HepG2 (cell line): ENCODE data around the gene TGFBI. TPM values are rescaled to one million over a fixed set of nuclear protein-coding genes. Genes with fewer than 3 reads are reported as not detected.

Source experiments
- DNMT3B ChIP-seq: conservative IDR thresholded peaks from 2 replicates; pipeline ENCODE4 v1.6.1; 2016; ENCODE audit warnings: missing biosample characterization, control low read depth
- GATAD2A ChIP-seq: IDR thresholded peaks from 2 replicates; pipeline ENCODE4 v1.6.1; 2016
- HDAC6 ChIP-seq: fragments of 200-600 bp; sonication (generic); IDR thresholded peaks from 2 replicates; pipeline ENCODE4 v1.7.0; 2017; ENCODE audit warnings: mild to moderate bottlenecking, antibody characterized with exemption, low read length, low read depth
- MAFG ChIP-seq: sonication (generic); formaldehyde crosslinking; IDR thresholded peaks from 2 replicates; pipeline ENCODE4 v1.5.1; 2020; ENCODE audit warnings: mild to moderate bottlenecking, missing genetic modification reagents
- MIER2 ChIP-seq: IDR thresholded peaks from 2 replicates; pipeline ENCODE4 v1.6.1; 2016; ENCODE audit warnings: missing biosample characterization, missing genetic modification reagents
- NFE2L1 ChIP-seq: sonication (generic); formaldehyde crosslinking; IDR thresholded peaks from 2 replicates; pipeline ENCODE4 v1.4.0; 2020; ENCODE audit warnings: missing genetic modification reagents, mild to moderate bottlenecking, borderline replicate concordance
- RARA ChIP-seq: IDR thresholded peaks from 2 replicates; pipeline ENCODE4 v1.6.1; 2016; ENCODE audit warnings: missing genetic modification reagents, missing compliant biosample characterization
- SALL2 ChIP-seq: sonication (generic); formaldehyde crosslinking; IDR thresholded peaks from 2 replicates; pipeline ENCODE4 v1.8.1; 2023; ENCODE audit warnings: mild to moderate bottlenecking, missing genetic modification reagents, inconsistent platforms
- TOE1 ChIP-seq: sonication (generic); formaldehyde crosslinking; IDR thresholded peaks from 2 replicates; pipeline ENCODE4 v1.4.0; 2020; ENCODE audit warnings: mild to moderate bottlenecking, missing genetic modification reagents
- ZNF30 ChIP-seq: sonication (generic); formaldehyde crosslinking; IDR thresholded peaks from 2 replicates; pipeline ENCODE4 v1.5.0; 2020; ENCODE audit warnings: mild to moderate bottlenecking, missing genetic modification reagents
- ZNF557 ChIP-seq: sonication (generic); formaldehyde crosslinking; IDR thresholded peaks from 2 replicates; pipeline ENCODE4 v1.4.0; 2020; ENCODE audit warnings: missing genetic modification reagents
- ZNF616 ChIP-seq: sonication (generic); formaldehyde crosslinking; IDR thresholded peaks from 2 replicates; pipeline ENCODE4 v1.5.0; 2020; ENCODE audit warnings: low read depth, mild to moderate bottlenecking, missing genetic modification reagents
- ZNF749 ChIP-seq: sonication (generic); formaldehyde crosslinking; IDR thresholded peaks from 2 replicates; pipeline ENCODE4 v1.8.0; 2022; ENCODE audit warnings: mild to moderate bottlenecking, missing genetic modification reagents, moderate library complexity, borderline replicate concordance
- ZNF768 ChIP-seq: sonication (generic); formaldehyde crosslinking; IDR thresholded peaks from 2 replicates; pipeline ENCODE4 v1.4.0; 2020; ENCODE audit warnings: missing genetic modification reagents
- ZNF780A ChIP-seq: sonication (generic); formaldehyde crosslinking; IDR thresholded peaks from 2 replicates; pipeline ENCODE4 v1.8.0; 2022; ENCODE audit warnings: mild to moderate bottlenecking, missing genetic modification reagents, moderate library complexity
- polyA plus RNA-seq, 8 experiments: library from polyadenylated mRNA; depleted of rRNA in 3 of 8; stranded (reverse) in 7 of 8; unstranded in 1 of 8; fragments of >200 nt; fragmentation: Illumina TruSeq in 4 of 8; extraction: Trizol in 4 of 8; gene quantifications; 2 replicates each; pipeline versions ENCODE4 v1.2.1 to v1.2.3, GENCODE V29; 2011 to 2016; ENCODE audit warnings: low read depth in 4 of 8, missing spikeins in 1 of 8, mixed read lengths in 1 of 8; ENCODE audit not compliant: insufficient read depth in 1 of 8
- total RNA-seq, 5 experiments: library from RNA; depleted of rRNA; stranded (reverse); fragments of >200 nt; fragmentation: Illumina TruSeq; extraction: Trizol; gene quantifications; 2 replicates each; pipeline ENCODE4 v1.2.3, GENCODE V29; 2016; ENCODE audit warnings: low read depth in 1 of 5
- TF ChIP-seq, protein P1 (sequence below): sonication (generic); formaldehyde crosslinking; IDR thresholded peaks from 2 replicates; pipeline ENCODE4 v1.4.0; 2020; ENCODE audit warnings: missing genetic modification reagents, borderline replicate concordance
- TF ChIP-seq, protein P2 (sequence below): sonication (generic); formaldehyde crosslinking; IDR thresholded peaks from 2 replicates; pipeline ENCODE4 v1.4.0; 2020; ENCODE audit warnings: mild to moderate bottlenecking, low read depth, missing genetic modification reagents
- TF ChIP-seq, protein P3 (sequence below): sonication (generic); formaldehyde crosslinking; IDR thresholded peaks from 2 replicates; pipeline ENCODE4 v1.8.0; 2022; ENCODE audit warnings: mild to moderate bottlenecking, missing genetic modification reagents, moderate library complexity
- TF ChIP-seq, protein P4 (sequence below): sonication (generic); formaldehyde crosslinking; IDR thresholded peaks from 2 replicates; pipeline ENCODE4 v1.4.0; 2020; ENCODE audit warnings: missing genetic modification reagents
- TF ChIP-seq, protein P5 (sequence below): sonication (generic); formaldehyde crosslinking; IDR thresholded peaks from 2 replicates; pipeline ENCODE4 v1.5.0; 2020; ENCODE audit warnings: missing genetic modification reagents, mild to moderate bottlenecking, borderline replicate concordance

The TGFBI gene
- total and polyA plus RNA-seq, 2 of the 13 experiments (the other 11 are each of a cell fraction or from before 2014, with no cell fraction given) = 275 to 457 TPM

DNA sequence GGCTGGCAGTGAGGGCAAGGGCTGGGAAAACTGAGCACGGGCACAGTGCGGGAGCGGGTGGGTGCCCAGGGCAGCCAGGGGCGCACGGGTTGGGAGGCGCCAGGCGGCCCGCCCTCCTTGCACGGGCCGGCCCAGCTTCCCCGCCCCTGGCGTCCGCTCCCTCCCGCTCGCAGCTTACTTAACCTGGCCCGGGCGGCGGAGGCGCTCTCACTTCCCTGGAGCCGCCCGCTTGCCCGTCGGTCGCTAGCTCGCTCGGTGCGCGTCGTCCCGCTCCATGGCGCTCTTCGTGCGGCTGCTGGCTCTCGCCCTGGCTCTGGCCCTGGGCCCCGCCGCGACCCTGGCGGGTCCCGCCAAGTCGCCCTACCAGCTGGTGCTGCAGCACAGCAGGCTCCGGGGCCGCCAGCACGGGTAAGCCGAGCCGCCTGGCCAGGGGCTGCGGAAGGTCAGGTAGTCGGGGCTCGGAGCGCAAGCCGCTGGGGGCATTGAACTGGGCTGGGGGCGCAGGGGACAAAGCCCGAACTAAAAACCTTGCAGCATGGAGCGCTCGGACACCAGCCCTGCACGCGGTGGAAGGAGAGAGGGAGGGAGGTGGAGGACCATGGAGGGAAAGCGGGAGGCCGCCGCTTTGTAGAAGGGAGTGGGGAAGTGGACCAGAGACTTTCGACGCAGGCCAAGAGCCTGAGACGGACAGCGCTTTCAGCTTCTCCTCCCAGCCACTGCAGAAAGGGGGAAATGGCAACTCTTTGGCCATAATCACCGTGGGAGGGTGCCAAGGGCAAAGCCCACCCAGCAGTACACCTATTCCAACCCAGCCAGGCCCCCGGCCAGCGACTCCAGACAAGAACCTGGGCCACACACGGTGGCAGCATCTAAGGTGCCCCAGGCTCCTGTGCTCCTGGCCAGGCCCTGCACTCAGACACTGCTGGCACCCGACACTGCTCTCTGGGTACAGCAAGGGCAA lies at the start of gene TGFBI (continued):
- TF ChIP-seq, protein P1, sequence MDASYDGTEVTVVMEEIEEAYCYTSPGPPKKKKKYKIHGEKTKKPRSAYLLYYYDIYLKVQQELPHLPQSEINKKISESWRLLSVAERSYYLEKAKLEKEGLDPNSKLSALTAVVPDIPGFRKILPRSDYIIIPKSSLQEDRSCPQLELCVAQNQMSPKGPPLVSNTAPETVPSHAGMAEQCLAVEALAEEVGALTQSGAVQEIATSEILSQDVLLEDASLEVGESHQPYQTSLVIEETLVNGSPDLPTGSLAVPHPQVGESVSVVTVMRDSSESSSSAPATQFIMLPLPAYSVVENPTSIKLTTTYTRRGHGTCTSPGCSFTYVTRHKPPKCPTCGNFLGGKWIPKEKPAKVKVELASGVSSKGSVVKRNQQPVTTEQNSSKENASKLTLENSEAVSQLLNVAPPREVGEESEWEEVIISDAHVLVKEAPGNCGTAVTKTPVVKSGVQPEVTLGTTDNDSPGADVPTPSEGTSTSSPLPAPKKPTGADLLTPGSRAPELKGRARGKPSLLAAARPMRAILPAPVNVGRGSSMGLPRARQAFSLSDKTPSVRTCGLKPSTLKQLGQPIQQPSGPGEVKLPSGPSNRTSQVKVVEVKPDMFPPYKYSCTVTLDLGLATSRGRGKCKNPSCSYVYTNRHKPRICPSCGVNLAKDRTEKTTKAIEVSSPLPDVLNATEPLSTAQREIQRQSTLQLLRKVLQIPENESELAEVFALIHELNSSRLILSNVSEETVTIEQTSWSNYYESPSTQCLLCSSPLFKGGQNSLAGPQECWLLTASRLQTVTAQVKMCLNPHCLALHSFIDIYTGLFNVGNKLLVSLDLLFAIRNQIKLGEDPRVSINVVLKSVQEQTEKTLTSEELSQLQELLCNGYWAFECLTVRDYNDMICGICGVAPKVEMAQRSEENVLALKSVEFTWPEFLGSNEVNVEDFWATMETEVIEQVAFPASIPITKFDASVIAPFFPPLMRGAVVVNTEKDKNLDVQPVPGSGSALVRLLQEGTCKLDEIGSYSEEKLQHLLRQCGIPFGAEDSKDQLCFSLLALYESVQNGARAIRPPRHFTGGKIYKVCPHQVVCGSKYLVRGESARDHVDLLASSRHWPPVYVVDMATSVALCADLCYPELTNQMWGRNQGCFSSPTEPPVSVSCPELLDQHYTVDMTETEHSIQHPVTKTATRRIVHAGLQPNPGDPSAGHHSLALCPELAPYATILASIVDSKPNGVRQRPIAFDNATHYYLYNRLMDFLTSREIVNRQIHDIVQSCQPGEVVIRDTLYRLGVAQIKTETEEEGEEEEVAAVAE (CRISPR knock-in tag) = no peak
- TF ChIP-seq, protein P2, sequence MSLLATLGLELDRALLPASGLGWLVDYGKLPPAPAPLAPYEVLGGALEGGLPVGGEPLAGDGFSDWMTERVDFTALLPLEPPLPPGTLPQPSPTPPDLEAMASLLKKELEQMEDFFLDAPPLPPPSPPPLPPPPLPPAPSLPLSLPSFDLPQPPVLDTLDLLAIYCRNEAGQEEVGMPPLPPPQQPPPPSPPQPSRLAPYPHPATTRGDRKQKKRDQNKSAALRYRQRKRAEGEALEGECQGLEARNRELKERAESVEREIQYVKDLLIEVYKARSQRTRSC (CRISPR knock-in tag) = 0 out of 2 replicates have a peak, but pooled peaks have one; percentile 61
- TF ChIP-seq, protein P3, sequence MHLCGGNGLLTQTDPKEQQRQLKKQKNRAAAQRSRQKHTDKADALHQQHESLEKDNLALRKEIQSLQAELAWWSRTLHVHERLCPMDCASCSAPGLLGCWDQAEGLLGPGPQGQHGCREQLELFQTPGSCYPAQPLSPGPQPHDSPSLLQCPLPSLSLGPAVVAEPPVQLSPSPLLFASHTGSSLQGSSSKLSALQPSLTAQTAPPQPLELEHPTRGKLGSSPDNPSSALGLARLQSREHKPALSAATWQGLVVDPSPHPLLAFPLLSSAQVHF = peak; percentile 81; the same call in 1 of the 2 replicates
- no peak for TF ChIP-seq HDAC6
- peak; percentile 33; the same call in 1 of the 2 replicates for TF ChIP-seq ZNF557 (CRISPR knock-in tag)
- no peak for TF ChIP-seq MIER2
- TF ChIP-seq TOE1 (CRISPR knock-in tag) = no peak
- TF ChIP-seq, protein P4, sequence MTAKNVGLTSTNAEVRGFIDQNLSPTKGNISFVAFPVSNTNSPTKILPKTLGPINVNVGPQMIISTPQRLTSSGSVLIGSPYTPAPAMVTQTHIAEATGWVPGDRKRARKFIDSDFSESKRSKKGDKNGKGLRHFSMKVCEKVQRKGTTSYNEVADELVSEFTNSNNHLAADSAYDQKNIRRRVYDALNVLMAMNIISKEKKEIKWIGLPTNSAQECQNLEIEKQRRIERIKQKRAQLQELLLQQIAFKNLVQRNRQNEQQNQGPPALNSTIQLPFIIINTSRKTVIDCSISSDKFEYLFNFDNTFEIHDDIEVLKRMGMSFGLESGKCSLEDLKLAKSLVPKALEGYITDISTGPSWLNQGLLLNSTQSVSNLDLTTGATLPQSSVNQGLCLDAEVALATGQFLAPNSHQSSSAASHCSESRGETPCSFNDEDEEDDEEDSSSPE = peak; percentile 84
- peak; percentile 74 for TF ChIP-seq ZNF768 (CRISPR knock-in tag)
- no peak for TF ChIP-seq ZNF30
- peak; percentile 28; the same call in 1 of the 2 replicates for TF ChIP-seq RARA (CRISPR knock-in tag)
- no peak for TF ChIP-seq ZNF780A (CRISPR knock-in tag)
- TF ChIP-seq GATAD2A (CRISPR knock-in tag) = no peak; the same call in 1 of the 2 replicates
- TF ChIP-seq ZNF616 (CRISPR knock-in tag) = 0 out of 2 replicates have a peak, but pooled peaks have one; percentile 26
- TF ChIP-seq SALL2 (CRISPR knock-in tag) = peak; percentile 65
- no peak for TF ChIP-seq NFE2L1 (CRISPR knock-in tag)
- TF ChIP-seq ZNF749 (CRISPR knock-in tag) = peak; percentile 77; the same call in 1 of the 2 replicates
- TF ChIP-seq MAFG = no peak
- TF ChIP-seq, protein P5, sequence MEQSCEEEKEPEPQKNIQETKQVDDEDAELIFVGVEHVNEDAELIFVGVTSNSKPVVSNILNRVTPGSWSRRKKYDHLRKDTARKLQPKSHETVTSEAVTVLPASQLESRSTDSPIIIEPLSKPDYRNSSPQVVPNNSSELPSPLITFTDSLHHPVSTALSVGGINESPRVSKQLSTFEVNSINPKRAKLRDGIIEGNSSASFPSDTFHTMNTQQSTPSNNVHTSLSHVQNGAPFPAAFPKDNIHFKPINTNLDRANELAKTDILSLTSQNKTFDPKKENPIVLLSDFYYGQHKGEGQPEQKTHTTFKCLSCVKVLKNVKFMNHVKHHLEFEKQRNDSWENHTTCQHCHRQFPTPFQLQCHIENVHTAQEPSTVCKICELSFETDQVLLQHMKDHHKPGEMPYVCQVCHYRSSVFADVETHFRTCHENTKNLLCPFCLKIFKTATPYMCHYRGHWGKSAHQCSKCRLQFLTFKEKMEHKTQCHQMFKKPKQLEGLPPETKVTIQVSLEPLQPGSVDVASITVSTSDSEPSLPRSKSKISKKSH (CRISPR knock-in tag) = peak; percentile 20; the same call in 1 of the 2 replicates
- TF ChIP-seq DNMT3B (CRISPR knock-in tag) = no peak
